CD4-positive, alpha-beta memory T cell (primary cell): ENCODE results near the gene DOK6. TPM values are rescaled to one million over a fixed set of nuclear protein-coding genes. Genes with fewer than 3 reads are reported as not detected.

ENCODE experiments used
- CTCF ChIA-PET: fragments of 350-600 bp; sonication (Branson Sonifier 250); formaldehyde crosslinking; loops from one replicate; lab custom pipeline; 2021; ENCODE audit warnings: inconsistent platforms; ENCODE audit not compliant: partially characterized antibody; lab: Charles Lee
- POLR2A ChIA-PET: fragments of 350-600 bp; sonication (Branson Sonifier 250); formaldehyde crosslinking; loops from one replicate; lab custom pipeline; 2021; ENCODE audit not compliant: partially characterized antibody; lab: Charles Lee
- DNase-seq, 5 donors: peaks; one replicate each; pipeline versions ENCODE4 v3.0.0 to v3.0.0-alpha.2; 2020 to 2022; ENCODE audit warnings: mixed read lengths in 1 of 5
- H3K27ac ChIP-seq: one replicate; pipeline ENCODE4 v1.7.0; 2013; ENCODE audit warnings: low read depth, low read length
- H3K27me3 ChIP-seq: 2 replicates; pipeline ENCODE4 v1.7.0; 2013; ENCODE audit warnings: mild to moderate bottlenecking, low read length, moderate library complexity; ENCODE audit not compliant: insufficient read depth
- H3K36me3 ChIP-seq: 2 replicates; pipeline ENCODE4 v1.7.0; 2013; ENCODE audit warnings: mild to moderate bottlenecking, low read length, moderate library complexity; ENCODE audit not compliant: insufficient read depth
- H3K4me1 ChIP-seq: 2 replicates; pipeline ENCODE4 v1.7.0; 2013; ENCODE audit warnings: mild to moderate bottlenecking, low read length, moderate library complexity; ENCODE audit not compliant: insufficient read depth
- H3K4me3 ChIP-seq, 2 donors: one replicate each; pipeline ENCODE4 v1.7.0; 2013; ENCODE audit warnings: low read length in 2 of 2, mild to moderate bottlenecking in 1 of 2
- H3K9me3 ChIP-seq, 2 donors: one replicate each; pipeline ENCODE4 v1.7.0; 2013; ENCODE audit warnings: low read length in 2 of 2, control low read depth in 1 of 2; ENCODE audit not compliant: control insufficient read depth in 1 of 2
- H3K27ac Mint-ChIP-seq, 7 donors: one replicate each; pipeline ENCODE4 v1.8.0; 2020 to 2021; ENCODE audit warnings: mixed read lengths in 7 of 7, mild to moderate bottlenecking in 6 of 7, inconsistent platforms in 3 of 7, moderate library complexity in 3 of 7
- H3K27me3 Mint-ChIP-seq, 2 donors: one replicate each; pipeline ENCODE4 v1.8.0; 2020 to 2021; ENCODE audit warnings: mixed read lengths in 2 of 2
- H3K36me3 Mint-ChIP-seq, 2 donors: one replicate each; pipeline ENCODE4 v1.8.0; 2020 to 2021; ENCODE audit warnings: mixed read lengths in 2 of 2, inconsistent platforms in 1 of 2, mild to moderate bottlenecking in 1 of 2
- H3K4me1 Mint-ChIP-seq, 4 donors: one replicate each; pipeline ENCODE4 v1.8.0; 2020 to 2021; ENCODE audit warnings: mixed read lengths in 4 of 4, mild to moderate bottlenecking in 1 of 4
- H3K4me3 Mint-ChIP-seq, 8 donors: one replicate each; pipeline ENCODE4 v1.8.0; 2020 to 2021; ENCODE audit warnings: mixed read lengths in 8 of 8, mild to moderate bottlenecking in 7 of 8, moderate library complexity in 6 of 8, inconsistent platforms in 3 of 8
- H3K9me3 Mint-ChIP-seq, 8 donors: one replicate each; pipeline ENCODE4 v1.8.0; 2020 to 2021; ENCODE audit warnings: mixed read lengths in 8 of 8, mild to moderate bottlenecking in 5 of 8, inconsistent platforms in 3 of 8, moderate library complexity in 1 of 8
- intact Hi-C: fragments of 100-400 bp; cut with micrococcal nuclease; formaldehyde crosslinking; loops from one replicate; pipeline ENCODE4 v1.15.1; 2023
- polyA plus RNA-seq, 2 donors: library from polyadenylated mRNA; unstranded; fragments of 300-500 nt; fragmentation: Illumina TruSeq; gene quantifications; one replicate each; pipeline ENCODE4 v1.2.3, GENCODE V29; 2021
- total RNA-seq, 2 experiments: library from RNA; stranded (reverse); gene quantifications; one replicate each; pipeline ENCODE4 v1.2.3, GENCODE V29; 2021

The DOK6 gene
- total and polyA plus RNA-seq, 4 experiments from 2014 or later, result 0.04 to 0.15 TPM; not detected in 2

GRCh38 chr18:69763002-69763401, 362.3 kb downstream of the DOK6 start:
- Histone ChIP-seq H3K4me1 (peaks cover 10% of the 10 kb centered on the region), H3K27me3 (no peaks in the 10 kb centered on the region), H3K36me3 (no peaks in the 10 kb centered on the region), H3K4me3 (no peak overlapping the region), H3K27ac (no peak overlapping the region), H3K9me3 (no peaks in the 10 kb centered on the region)
- Mint-ChIP-seq H3K4me1 (peaks cover 7 to 9% (median 8%) of the 10 kb centered on the region in 4 donors), H3K27me3 (no peaks in the 10 kb centered on the region), H3K27ac (no peak overlapping the region), H3K9me3 (peaks cover 0 to 12% (median 0%) of the 10 kb centered on the region in 8 donors), H3K4me3 (no peak overlapping the region), H3K36me3 (peaks cover 12 to 14% of the 10 kb centered on the region in 2 donors)
- ChIA-PET POLR2A (no interaction called here), CTCF (no interaction called here)
- DNase-seq, result no peak
- intact Hi-C loops, result no loop called here

GRCh38 chr18:69763821-69764220, 363.1 kb downstream of the DOK6 start:
- peaks cover 2% of the 10 kb centered on the region for H3K4me1 ChIP-seq
- no peak overlapping the region for H3K27ac Mint-ChIP-seq
- CTCF ChIA-PET, result no interaction called here
- H3K4me1 Mint-ChIP-seq, result peaks cover 0 to under 1% (median under 1%) of the 10 kb centered on the region in 4 donors
- H3K27ac ChIP-seq, result no peak overlapping the region
- H3K4me3 Mint-ChIP-seq, result no peak overlapping the region
- no peaks in the 10 kb centered on the region for H3K27me3 Mint-ChIP-seq
- no peaks in the 10 kb centered on the region for H3K36me3 ChIP-seq
- no peaks in the 10 kb centered on the region for H3K9me3 ChIP-seq
- H3K27me3 ChIP-seq, result no peaks in the 10 kb centered on the region
- peaks cover 11 to 15% of the 10 kb centered on the region in 2 donors for H3K36me3 Mint-ChIP-seq
- H3K9me3 Mint-ChIP-seq, result peaks cover 0 to 7% (median 0%) of the 10 kb centered on the region in 8 donors
- no peak overlapping the region for H3K4me3 ChIP-seq
- no peak for DNase-seq
- POLR2A ChIA-PET, result no interaction called here
- intact Hi-C loops, result no loop called here

GRCh38 chr18:69770238-69770637, 369.6 kb downstream of the DOK6 start:
- POLR2A ChIA-PET, result no interaction called here
- H3K27me3 ChIP-seq, result no peaks in the 10 kb centered on the region
- H3K9me3 ChIP-seq, result no peaks in the 10 kb centered on the region
- H3K9me3 Mint-ChIP-seq, result peaks cover 0 to 11% (median 6%) of the 10 kb centered on the region in 8 donors
- DNase-seq, result no peak
- H3K4me3 ChIP-seq, result no peak overlapping the region
- H3K36me3 ChIP-seq, result no peaks in the 10 kb centered on the region
- H3K27me3 Mint-ChIP-seq, result no peaks in the 10 kb centered on the region
- peaks cover 6 to 40% of the 10 kb centered on the region in 2 donors for H3K36me3 Mint-ChIP-seq
- H3K4me1 Mint-ChIP-seq, result peaks cover 12 to 18% (median 13%) of the 10 kb centered on the region in 4 donors
- intact Hi-C loops, result no loop called here
- H3K4me1 ChIP-seq, result peaks cover 9% of the 10 kb centered on the region
- H3K27ac Mint-ChIP-seq, result no peak overlapping the region
- H3K4me3 Mint-ChIP-seq, result no peak overlapping the region
- CTCF ChIA-PET, result no interaction called here
- no peak overlapping the region for H3K27ac ChIP-seq

- H3K4me1 Mint-ChIP-seq, result peaks cover 12 to 24% (median 15%) of the 10 kb centered on the region in 4 donors
- H3K27ac ChIP-seq, result no peak overlapping the region
- CTCF ChIA-PET, result no interaction called here
- H3K36me3 ChIP-seq, result no peaks in the 10 kb centered on the region
- H3K4me1 ChIP-seq, result peaks cover 9% of the 10 kb centered on the region
- peak overlapping the region in 1 of 7 donors; percentile 13 for H3K27ac Mint-ChIP-seq
- peak overlapping the region in 5 of 8 donors; percentile 1 to 54 (median 42) for H3K4me3 Mint-ChIP-seq
- DNase-seq, result peak in 3 of 5 donors; percentile 8 to 19 (median 11)
- no peak overlapping the region for H3K4me3 ChIP-seq
- H3K27me3 Mint-ChIP-seq, result no peaks in the 10 kb centered on the region
- H3K9me3 Mint-ChIP-seq, result peaks cover 0 to 11% (median 6%) of the 10 kb centered on the region in 8 donors
- no peaks in the 10 kb centered on the region for H3K9me3 ChIP-seq
- intact Hi-C loops, result no loop called here
- POLR2A ChIA-PET, result no interaction called here
- peaks cover 6 to 29% of the 10 kb centered on the region in 2 donors for H3K36me3 Mint-ChIP-seq
- H3K27me3 ChIP-seq, result no peaks in the 10 kb centered on the region
Observed at GRCh38 chr18:69774831-69775230, 374.1 kb downstream of the DOK6 start.

GRCh38 chr18:69777248-69777647, 376.6 kb downstream of the DOK6 start:
- peaks cover 0 to 10% (median 6%) of the 10 kb centered on the region in 8 donors for H3K9me3 Mint-ChIP-seq
- peaks cover 4 to 20% of the 10 kb centered on the region in 2 donors for H3K36me3 Mint-ChIP-seq
- Histone ChIP-seq H3K4me3 (no peak overlapping the region), H3K36me3 (no peaks in the 10 kb centered on the region), H3K9me3 (no peaks in the 10 kb centered on the region), H3K27me3 (no peaks in the 10 kb centered on the region), H3K4me1 (peaks cover 9% of the 10 kb centered on the region), H3K27ac (no peak overlapping the region)
- peak overlapping the region in 1 of 7 donors; percentile 39 for H3K27ac Mint-ChIP-seq
- H3K27me3 Mint-ChIP-seq, result no peaks in the 10 kb centered on the region
- H3K4me3 Mint-ChIP-seq, result peak overlapping the region in 1 of 8 donors; percentile 9
- DNase-seq, result no peak
- POLR2A ChIA-PET, result no interaction called here
- CTCF ChIA-PET, result interaction anchor here (0.5 kb wide), 1 partner anchor 304 kb away, joined by 3 read pairs; no protein-coding TSS in a partner anchor
- intact Hi-C loops, result no loop called here
- peaks cover 12 to 24% (median 15%) of the 10 kb centered on the region in 4 donors for H3K4me1 Mint-ChIP-seq

GRCh38 chr18:69778680-69779079, 378.0 kb downstream of the DOK6 start:
- POLR2A ChIA-PET, result no interaction called here
- H3K4me3 Mint-ChIP-seq, result no peak overlapping the region

GRCh38 chr18:69780851-69781250, 380.2 kb downstream of the DOK6 start:
- no peaks in the 10 kb centered on the region for H3K36me3 ChIP-seq
- no peak overlapping the region for H3K4me3 ChIP-seq
- no peaks in the 10 kb centered on the region for H3K36me3 Mint-ChIP-seq
- POLR2A ChIA-PET, result no interaction called here
- H3K27ac ChIP-seq, result no peak overlapping the region
- no peaks in the 10 kb centered on the region for H3K27me3 ChIP-seq
- intact Hi-C loops, result no loop called here
- H3K4me1 Mint-ChIP-seq, result peaks cover 0 to 5% (median 2%) of the 10 kb centered on the region in 4 donors
- no peak overlapping the region for H3K27ac Mint-ChIP-seq
- H3K4me1 ChIP-seq, result no peaks in the 10 kb centered on the region
- DNase-seq, result no peak
- CTCF ChIA-PET, result interaction anchor here (1.7 kb wide), 1 partner anchor 10 kb away, joined by 3 read pairs; no protein-coding TSS in a partner anchor
- no peak overlapping the region for H3K4me3 Mint-ChIP-seq
- H3K9me3 ChIP-seq, result no peaks in the 10 kb centered on the region
- H3K27me3 Mint-ChIP-seq, result no peaks in the 10 kb centered on the region
- no peaks in the 10 kb centered on the region for H3K9me3 Mint-ChIP-seq

More at GRCh38 chr18:69778680-69779079, 378.0 kb downstream of the DOK6 start:
- Mint-ChIP-seq H3K27me3 (no peaks in the 10 kb centered on the region), H3K4me1 (peaks cover 11 to 19% (median 14%) of the 10 kb centered on the region in 4 donors), H3K9me3 (peaks cover 0 to 9% (median 4%) of the 10 kb centered on the region in 8 donors), H3K36me3 (peaks cover 1 to 6% of the 10 kb centered on the region in 2 donors), H3K27ac (no peak overlapping the region)
- intact Hi-C loops, result no loop called here
- Histone ChIP-seq H3K9me3 (no peaks in the 10 kb centered on the region), H3K27me3 (no peaks in the 10 kb centered on the region), H3K4me1 (peaks cover 9% of the 10 kb centered on the region), H3K4me3 (no peak overlapping the region), H3K36me3 (no peaks in the 10 kb centered on the region), H3K27ac (no peak overlapping the region)
- CTCF ChIA-PET, result no interaction called here
- DNase-seq, result no peak
